Epithelial cell of esophagus (primary cell): Measurements from ENCODE around the gene ZNRF2.

Experiments
- DNase-seq: peaks from one replicate; pipeline ENCODE4 v3.0.0; 2010; ENCODE audit warnings: low read depth
- H3K4me3 ChIP-seq: 2 replicates; pipeline ENCODE4 v1.5.1; 2011; ENCODE audit warnings: mild to moderate bottlenecking, low read length, control low read depth
- TF ChIP-seq, protein P1 (sequence below): IDR thresholded peaks from 2 replicates; pipeline ENCODE4 v1.5.1; 2011; ENCODE audit warnings: low read depth, mild to moderate bottlenecking, low read length, control low read depth, inconsistent platforms; ENCODE audit not compliant: insufficient read depth; ENCODE audit errors: missing control alignments

The ZNRF2 gene

DNA sequence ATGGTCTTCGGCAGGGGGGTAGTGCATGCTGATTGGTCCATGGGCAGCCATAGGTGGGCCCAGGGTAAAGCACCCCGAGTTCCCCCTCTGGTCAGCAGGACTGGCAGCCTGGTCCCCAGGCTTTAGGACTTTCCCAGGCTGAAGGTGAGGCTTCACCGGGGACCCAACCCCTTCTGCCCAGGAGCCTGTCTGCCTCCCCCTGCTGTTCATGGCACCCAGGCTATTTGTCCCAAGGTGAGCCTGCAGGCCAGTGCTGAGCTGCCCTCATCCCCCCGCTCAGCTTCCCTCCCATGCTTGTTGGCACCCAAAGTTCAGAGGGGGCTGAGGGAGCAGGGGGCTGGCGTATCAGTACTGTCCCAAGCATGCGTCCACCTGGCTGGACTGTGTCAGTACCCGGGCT lies 38.5 kb upstream of the ZNRF2 start:
- TF ChIP-seq, protein P1, sequence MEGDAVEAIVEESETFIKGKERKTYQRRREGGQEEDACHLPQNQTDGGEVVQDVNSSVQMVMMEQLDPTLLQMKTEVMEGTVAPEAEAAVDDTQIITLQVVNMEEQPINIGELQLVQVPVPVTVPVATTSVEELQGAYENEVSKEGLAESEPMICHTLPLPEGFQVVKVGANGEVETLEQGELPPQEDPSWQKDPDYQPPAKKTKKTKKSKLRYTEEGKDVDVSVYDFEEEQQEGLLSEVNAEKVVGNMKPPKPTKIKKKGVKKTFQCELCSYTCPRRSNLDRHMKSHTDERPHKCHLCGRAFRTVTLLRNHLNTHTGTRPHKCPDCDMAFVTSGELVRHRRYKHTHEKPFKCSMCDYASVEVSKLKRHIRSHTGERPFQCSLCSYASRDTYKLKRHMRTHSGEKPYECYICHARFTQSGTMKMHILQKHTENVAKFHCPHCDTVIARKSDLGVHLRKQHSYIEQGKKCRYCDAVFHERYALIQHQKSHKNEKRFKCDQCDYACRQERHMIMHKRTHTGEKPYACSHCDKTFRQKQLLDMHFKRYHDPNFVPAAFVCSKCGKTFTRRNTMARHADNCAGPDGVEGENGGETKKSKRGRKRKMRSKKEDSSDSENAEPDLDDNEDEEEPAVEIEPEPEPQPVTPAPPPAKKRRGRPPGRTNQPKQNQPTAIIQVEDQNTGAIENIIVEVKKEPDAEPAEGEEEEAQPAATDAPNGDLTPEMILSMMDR = no peak
- no peak overlapping the region for H3K4me3 ChIP-seq
- no peak for DNase-seq

DNA sequence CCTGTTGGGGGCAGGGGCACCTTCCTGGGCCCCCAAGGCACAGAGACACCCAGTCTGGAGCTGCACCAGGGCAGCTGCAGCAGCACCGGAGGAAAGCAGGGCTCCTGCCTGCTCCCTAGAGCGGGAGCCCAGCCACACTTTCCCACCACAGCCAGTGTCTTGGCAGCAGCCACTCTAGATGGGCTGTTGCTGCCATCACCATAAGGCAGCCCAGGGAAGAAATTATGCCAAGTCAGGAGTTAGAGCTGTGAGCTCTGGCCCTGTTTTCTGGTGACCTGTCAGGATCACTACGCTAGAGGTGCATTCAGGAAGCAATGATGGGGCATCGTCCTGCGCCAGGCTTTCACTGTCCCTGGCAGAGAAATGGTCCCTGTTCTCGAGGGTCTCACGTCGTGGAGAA lies 38.0 kb upstream of the ZNRF2 start:
- TF ChIP-seq, protein P1 = no peak
- no peak overlapping the region for H3K4me3 ChIP-seq
- DNase-seq = no peak

DNA sequence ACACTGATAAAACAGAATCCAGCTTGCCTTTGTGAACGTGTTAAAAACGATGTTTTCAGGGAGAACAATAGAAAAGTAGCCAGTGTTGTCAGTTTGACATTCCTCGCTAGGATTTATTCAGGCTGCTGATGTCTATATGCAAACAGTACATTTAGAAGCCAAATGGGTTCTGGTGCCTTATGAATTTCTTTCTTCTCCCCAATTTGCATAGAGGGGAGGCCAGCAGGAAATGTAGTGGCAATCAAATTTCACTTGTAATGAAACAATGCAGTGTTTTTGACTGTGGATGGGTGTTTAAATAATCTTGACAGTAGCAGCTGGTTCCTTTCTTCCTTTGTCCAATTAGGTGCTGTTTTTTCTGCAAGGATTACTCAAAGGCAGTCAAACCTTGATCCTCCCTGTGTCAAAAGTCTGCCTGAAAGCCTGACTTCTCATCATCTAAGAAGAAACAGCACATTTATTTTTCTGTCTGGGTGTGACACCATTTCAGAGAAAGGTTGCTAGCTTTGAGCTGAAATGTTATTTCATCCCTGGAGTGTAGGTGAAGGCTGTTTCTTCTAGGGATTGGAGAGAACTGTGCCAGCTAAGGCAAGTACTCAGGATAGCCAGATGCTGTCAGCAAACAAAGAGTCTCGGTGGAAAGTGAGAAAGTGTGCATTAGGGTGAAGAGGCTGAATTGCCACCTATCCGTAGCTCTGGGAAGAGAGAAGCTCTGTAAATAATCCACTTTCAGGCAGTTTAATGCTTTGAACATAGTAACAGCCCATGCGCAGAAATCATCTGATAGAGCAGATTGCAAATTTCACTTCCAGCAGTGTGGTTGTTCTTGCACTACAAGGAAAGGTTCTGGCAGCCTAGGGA lies 36.6 kb upstream of the ZNRF2 start:
- TF ChIP-seq, protein P1 = no peak
- no peak for DNase-seq

DNA sequence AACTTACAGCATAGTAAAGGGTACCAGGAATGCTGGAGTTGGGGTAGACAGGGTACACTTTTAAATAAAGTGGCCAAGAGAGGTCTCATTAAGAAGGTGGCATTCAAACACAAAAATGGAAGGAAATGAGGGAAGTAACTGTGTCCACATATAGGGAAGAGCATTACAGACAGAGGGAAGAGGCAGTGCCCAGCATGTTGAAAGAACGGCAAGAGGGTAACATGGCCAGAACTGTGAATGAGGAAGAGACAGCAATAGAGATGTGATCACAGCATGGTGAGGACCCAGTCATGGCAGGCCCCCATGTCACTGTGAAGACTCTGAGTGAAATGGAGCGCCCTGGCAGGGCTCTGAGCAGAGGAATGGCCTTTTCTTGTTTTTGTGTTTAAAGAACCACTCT lies 35.1 kb upstream of the ZNRF2 start:
- DNase-seq = no peak
- H3K4me3 ChIP-seq = no peak overlapping the region
- TF ChIP-seq, protein P1 = no peak

More for the DNA sequence above, 36.6 kb upstream of the ZNRF2 start:
- H3K4me3 ChIP-seq = no peak overlapping the region

DNA sequence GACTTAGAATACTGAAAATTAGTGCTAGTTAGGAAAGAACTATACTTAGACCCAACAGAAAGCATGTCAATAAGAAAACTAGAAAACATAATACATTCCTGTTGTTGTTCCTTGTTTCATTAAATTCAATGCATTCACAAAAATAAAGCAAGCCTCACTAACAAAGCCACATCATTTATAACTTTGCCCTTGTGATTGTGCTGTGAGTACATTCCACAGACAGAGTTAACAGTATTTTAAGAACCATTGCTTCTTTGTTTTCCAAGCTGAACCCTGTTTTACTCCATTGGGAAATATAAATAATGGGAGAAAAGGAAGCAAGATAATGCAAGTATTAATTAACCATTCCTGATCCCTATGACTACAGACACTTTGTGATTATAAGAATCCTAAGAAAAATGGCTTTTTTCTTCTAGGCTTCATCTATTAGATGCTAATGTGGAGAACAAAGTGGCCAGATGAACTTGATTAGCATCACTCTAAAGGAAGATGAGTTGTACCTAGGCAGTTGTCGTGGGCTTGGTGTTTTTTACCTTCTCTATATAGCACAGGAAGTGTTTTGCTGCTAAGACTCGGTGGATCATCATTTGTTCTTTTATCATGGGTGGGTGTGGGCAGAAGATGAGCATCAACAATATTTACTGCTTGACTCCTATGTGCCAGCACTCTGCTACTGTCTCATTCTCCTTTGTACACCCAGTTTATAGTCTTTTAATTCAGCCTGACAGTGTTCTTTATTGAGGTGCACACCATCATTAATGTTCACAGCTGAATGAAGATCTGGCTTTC lies 34.2 kb upstream of the ZNRF2 start:
- no peak overlapping the region for H3K4me3 ChIP-seq
- no peak for DNase-seq
- TF ChIP-seq, protein P1 = no peak

DNA sequence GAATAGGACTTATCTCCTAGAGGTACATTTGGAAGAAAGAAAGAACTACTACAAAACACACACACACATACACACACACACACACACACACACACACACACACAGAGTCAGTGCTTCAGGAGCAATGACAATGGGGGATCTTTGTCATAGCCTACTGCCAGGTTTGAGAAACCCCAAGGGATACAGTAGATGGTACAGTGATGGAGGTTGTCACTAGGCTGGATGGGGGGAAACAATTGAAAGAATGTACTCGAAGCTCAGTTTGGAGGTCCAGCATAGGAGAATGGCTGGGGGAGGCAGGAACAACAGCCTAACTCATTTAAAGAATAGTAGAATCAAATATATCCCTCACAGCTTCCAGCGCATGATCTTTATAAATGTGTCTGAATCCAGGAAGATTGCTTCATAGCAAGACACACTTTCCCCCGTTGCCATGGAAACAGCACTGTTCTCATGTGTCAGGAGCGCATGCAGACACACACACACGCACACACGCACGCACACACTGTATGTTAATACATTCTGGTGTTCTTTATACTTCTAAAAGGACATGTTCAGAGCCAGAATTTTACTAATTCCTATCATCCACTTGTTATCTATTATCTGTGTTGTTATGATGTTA lies 32.6 kb upstream of the ZNRF2 start:
- TF ChIP-seq, protein P1 = no peak
- DNase-seq = no peak

More for the DNA sequence above, 32.6 kb upstream of the ZNRF2 start:
- no peak overlapping the region for H3K4me3 ChIP-seq
